Measurements from ENCODE around the gene HOXB6.

Gene HOXB6

GRCh38 chr17:48597778-48598631 lies 6.8 kb downstream of the HOXB6 start (continued):
- TF ChIP-seq REPIN1 (tag by site-specific recombination; IDR thresholded peaks at IDR 0.05; ENCODE audit: low read depth): no peak
- 0 out of 2 replicates have a peak, but pooled peaks have one; percentile 4 for TF ChIP-seq ZSCAN4 (tag by site-specific recombination; IDR thresholded peaks at IDR 0.05)
- TF ChIP-seq ZNF645 (tag by site-specific recombination; IDR thresholded peaks at IDR 0.05): 0 out of 2 replicates have a peak, but pooled peaks have one; percentile 9
- TF ChIP-seq WT1 (tag by site-specific recombination; IDR thresholded peaks at IDR 0.05): peak; percentile 40; the same call in 1 of the 2 replicates
- TF ChIP-seq KLF7 (tag by site-specific recombination; IDR thresholded peaks at IDR 0.05; ENCODE audit: borderline replicate concordance): peak; percentile 21; the same call in 1 of the 2 replicates
- TF ChIP-seq ZSCAN30 (tag by site-specific recombination; IDR thresholded peaks at IDR 0.05): peak; percentile 35; the same call in 1 of the 2 replicates
- TF ChIP-seq TRIM28 (IDR thresholded peaks at IDR 0.05; ENCODE audit: borderline replicate concordance, low read length): peak; percentile 75
- TF ChIP-seq GLI4 (tag by site-specific recombination; IDR thresholded peaks at IDR 0.05): peak; percentile 61; the same call in 1 of the 2 replicates
- TF ChIP-seq ZNF791 (tag by site-specific recombination; IDR thresholded peaks at IDR 0.05): no peak
- peak; percentile 57; the same call in 1 of the 2 replicates for TF ChIP-seq CTCF (tag by site-specific recombination; IDR thresholded peaks at IDR 0.05)
- 0 out of 2 replicates have a peak, but pooled peaks have one; percentile 49 for TF ChIP-seq HIC1 (tag by site-specific recombination; IDR thresholded peaks at IDR 0.05)
- no peak for TF ChIP-seq ZNF184 (tag by site-specific recombination; IDR thresholded peaks at IDR 0.05)
- peak; percentile 73; the same call in 1 of the 2 replicates for TF ChIP-seq ZNF707 (tag by site-specific recombination; IDR thresholded peaks at IDR 0.05)
- peak; percentile 24; the same call in 1 of the 2 replicates for TF ChIP-seq KLF17 (tag by site-specific recombination; IDR thresholded peaks at IDR 0.05)
- TF ChIP-seq ZNF624 (tag by site-specific recombination; IDR thresholded peaks at IDR 0.05): no peak
- peak; percentile 56; the same call in 1 of the 2 replicates for TF ChIP-seq ZBTB20 (tag by site-specific recombination; IDR thresholded peaks at IDR 0.05)
- TF ChIP-seq PRDM4 (tag by site-specific recombination; IDR thresholded peaks at IDR 0.05): peak; percentile 42
- peak; percentile 63 for TF ChIP-seq PATZ1 (tag by site-specific recombination; IDR thresholded peaks at IDR 0.05)
- peak; percentile 83 for TF ChIP-seq ZBTB8A (tag by site-specific recombination; IDR thresholded peaks at IDR 0.05)
- TF ChIP-seq ZNF366 (tag by site-specific recombination; conservative IDR thresholded peaks at IDR 0.05): peak; percentile 30; the same call in 1 of the 2 replicates
- TF ChIP-seq ZBTB17 (tag by site-specific recombination; IDR thresholded peaks at IDR 0.05): peak; percentile 51
- no peak for TF ChIP-seq OSR2 (tag by site-specific recombination; IDR thresholded peaks at IDR 0.05)
- TF ChIP-seq GFI1B (tag by site-specific recombination; IDR thresholded peaks at IDR 0.05): peak; percentile 93
- TF ChIP-seq ZNF837 (tag by site-specific recombination; IDR thresholded peaks at IDR 0.05): 0 out of 2 replicates have a peak, but pooled peaks have one; percentile 10
- TF ChIP-seq ZSCAN5A (tag by site-specific recombination; IDR thresholded peaks at IDR 0.05): 0 out of 2 replicates have a peak, but pooled peaks have one; percentile 10
